K562 (cell line): ENCODE data around the gene LACTBL1. TPM values are rescaled to one million over a fixed set of nuclear protein-coding genes. Genes with fewer than 3 reads are reported as not detected.

Source experiments
- CC2D1A ChIP-seq: fragments of 450-650 bp; IDR thresholded peaks from 2 replicates; pipeline ENCODE4 v1.6.1; 2017; ENCODE audit warnings: mild to moderate bottlenecking
- CHCHD3 ChIP-seq: fragments of 250-450 bp; sonication (Bioruptor Pico); IDR thresholded peaks from 2 replicates; pipeline ENCODE4 v2.1.2; 2022; ENCODE audit warnings: mild to moderate bottlenecking
- ELF4 ChIP-seq: fragments of 450-650 bp; formaldehyde crosslinking; IDR thresholded peaks from 2 replicates; pipeline ENCODE4 v1.4.0; 2022; ENCODE audit warnings: missing genetic modification characterization
- ELK1 ChIP-seq: sonication (generic); formaldehyde crosslinking; IDR thresholded peaks from 2 replicates; pipeline ENCODE4 v1.8.1; 2022; ENCODE audit warnings: missing genetic modification reagents
- FOXP1 ChIP-seq: sonication (generic); formaldehyde crosslinking; IDR thresholded peaks from 2 replicates; pipeline ENCODE4 v1.8.0; 2022; ENCODE audit warnings: mild to moderate bottlenecking, missing genetic modification reagents
- GTF3C2 ChIP-seq: IDR thresholded peaks from 3 replicates; pipeline ENCODE4 v1.6.1; 2011; ENCODE audit warnings: borderline replicate concordance, mild to moderate bottlenecking, moderate library complexity; ENCODE audit not compliant: insufficient read length; ENCODE audit errors: extremely low read depth
- HMG20B ChIP-seq: fragments of 250-450 bp; sonication (Bioruptor Pico); IDR thresholded peaks from 2 replicates; pipeline ENCODE4 v1.5.0; 2021; ENCODE audit warnings: mild to moderate bottlenecking
- KAT2B ChIP-seq: IDR thresholded peaks from one replicate; pipeline ENCODE4 v1.6.1; 2012; ENCODE audit warnings: low read depth, mild to moderate bottlenecking, control low read depth, inconsistent platforms, low read length, moderate library complexity
- MCM5 ChIP-seq: fragments of 450-650 bp; IDR thresholded peaks from 2 replicates; pipeline ENCODE4 v1.6.1; 2016; ENCODE audit warnings: low read depth
- NCOA1 ChIP-seq: fragments of 450-650 bp; IDR thresholded peaks from 2 replicates; pipeline ENCODE4 v1.6.1; 2016; ENCODE audit warnings: low read depth
- NELFE ChIP-seq: IDR thresholded peaks from 2 replicates; pipeline ENCODE4 v1.6.1; 2011; ENCODE audit warnings: mild to moderate bottlenecking; ENCODE audit not compliant: insufficient read depth, insufficient read length
- POLR2A ChIP-seq: fragments of 450-650 bp; conservative IDR thresholded peaks from 2 replicates; pipeline ENCODE4 v1.6.1; 2016
- RAD21 ChIP-seq, 2 experiments: fragments of 250-450 bp in 1 of 2; fragments of 450-650 bp in 1 of 2; sonication (Bioruptor Pico) in 1 of 2; formaldehyde crosslinking in 1 of 2; IDR thresholded peaks in 1 of 2; conservative IDR thresholded peaks in 1 of 2; 2 replicates each; pipeline versions ENCODE4 v1.4.0 to v1.8.0; 2020 to 2022; ENCODE audit warnings: mild to moderate bottlenecking in 2 of 2, moderate library complexity in 1 of 2
- RCOR1 ChIP-seq, 2 experiments: IDR thresholded peaks; 2 replicates each; pipeline ENCODE4 v1.6.1; 2012; ENCODE audit warnings: low read depth in 2 of 2, low read length in 2 of 2, borderline replicate concordance in 1 of 2, improper control_type of control experiment in 1 of 2
- SIN3A ChIP-seq, 2 experiments: fragments of 150-350 bp in 1 of 2; IDR thresholded peaks; 2 replicates each; pipeline ENCODE4 v1.6.1; 2011 to 2016; ENCODE audit warnings: borderline replicate concordance in 2 of 2, low read depth in 2 of 2, low read length in 2 of 2, mild to moderate bottlenecking in 2 of 2, moderate library complexity in 2 of 2; ENCODE audit not compliant: control insufficient read depth in 1 of 2
- SMARCE1 ChIP-seq: fragments of 450-650 bp; IDR thresholded peaks from 2 replicates; pipeline ENCODE4 v1.7.1; 2016; ENCODE audit warnings: mild to moderate bottlenecking
- TAL1 ChIP-seq: fragments of 450-650 bp; IDR thresholded peaks from 2 replicates; pipeline ENCODE4 v1.6.1; 2016; ENCODE audit warnings: mild to moderate bottlenecking
- polyA plus RNA-seq, 8 experiments: library from polyadenylated mRNA; depleted of rRNA in 4 of 8; stranded (reverse) in 5 of 8; unstranded in 3 of 8; fragments of >200 nt; fragmentation: Nextera tagmentation in 2 of 8; fragmentation: Illumina TruSeq in 1 of 8; extraction: Ambion mirVana in 2 of 8; extraction: Trizol in 1 of 8; gene quantifications; 2 replicates each; pipeline versions ENCODE4 v1.2.1 to v1.2.3, GENCODE V29; 2011 to 2014; ENCODE audit warnings: inconsistent platforms in 1 of 8, missing spikeins in 1 of 8
- total RNA-seq, 7 experiments: library from RNA; depleted of rRNA in 6 of 7; stranded (reverse); fragments of >200 nt in 6 of 7; fragmentation: Illumina TruSeq in 2 of 7; extraction: Trizol in 2 of 7; gene quantifications; 2 replicates each; pipeline versions ENCODE4 v1.2.1 to v1.2.3, GENCODE V29; 2011 to 2021; ENCODE audit warnings: low replicate concordance in 1 of 7
- TF ChIP-seq, protein P1 (sequence below): fragments of 450-650 bp; IDR thresholded peaks from 2 replicates; pipeline ENCODE4 v1.6.1; 2016; ENCODE audit warnings: low read depth, mild to moderate bottlenecking, moderate library complexity

The LACTBL1 gene
- total and polyA plus RNA-seq, 9 of the 15 experiments (the other 6 are each of a cell fraction or from before 2014, with no cell fraction given): not detected

DNA sequence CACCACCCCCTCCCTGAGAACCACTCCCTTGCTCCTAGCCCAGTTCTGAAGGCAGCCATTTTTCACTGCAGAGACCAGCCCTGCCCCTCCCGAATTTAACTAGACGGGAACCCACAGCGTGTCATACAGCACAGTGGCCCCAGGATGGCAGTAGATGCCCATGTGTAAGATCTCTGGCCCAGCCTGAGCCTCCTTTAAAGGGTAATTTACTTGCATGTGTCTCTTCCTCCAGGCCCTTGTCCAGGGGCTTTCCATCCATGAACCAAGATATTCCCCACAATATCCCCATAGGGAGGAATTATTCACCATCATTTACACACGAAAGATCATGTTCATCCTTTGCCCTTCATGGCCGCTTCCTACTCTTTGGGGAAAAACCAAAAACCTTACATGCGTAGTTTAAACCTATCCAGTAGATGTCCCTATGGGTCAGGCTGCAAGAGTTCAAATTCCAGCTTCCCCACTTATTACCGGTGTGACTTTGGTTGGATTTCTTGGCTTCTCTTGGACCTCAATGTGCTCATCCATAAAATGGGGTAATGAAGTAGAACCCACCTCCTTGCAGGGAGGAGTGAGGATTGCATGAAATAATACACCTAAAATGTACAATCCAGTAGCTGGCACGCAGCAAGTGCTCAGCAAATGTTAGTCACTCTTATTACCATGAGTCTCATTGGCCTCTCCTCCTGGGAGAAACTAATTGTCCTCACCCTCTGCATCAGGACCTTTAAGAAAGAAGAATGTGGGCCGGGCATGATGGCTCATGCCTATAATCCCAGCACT, 4.0 kb upstream of the LACTBL1 start (continued):
- no peak for TF ChIP-seq GTF3C2
- no peak for TF ChIP-seq TAL1
- no peak for TF ChIP-seq KAT2B
- TF ChIP-seq, protein P1, sequence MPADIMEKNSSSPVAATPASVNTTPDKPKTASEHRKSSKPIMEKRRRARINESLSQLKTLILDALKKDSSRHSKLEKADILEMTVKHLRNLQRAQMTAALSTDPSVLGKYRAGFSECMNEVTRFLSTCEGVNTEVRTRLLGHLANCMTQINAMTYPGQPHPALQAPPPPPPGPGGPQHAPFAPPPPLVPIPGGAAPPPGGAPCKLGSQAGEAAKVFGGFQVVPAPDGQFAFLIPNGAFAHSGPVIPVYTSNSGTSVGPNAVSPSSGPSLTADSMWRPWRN: no peak
- TF ChIP-seq RAD21 (CRISPR knock-in tag; conservative IDR thresholded peaks at IDR 0.05 in 1 of 2, IDR thresholded peaks at IDR 0.05 in 1 of 2): peak; percentile 97
- no peak for TF ChIP-seq POLR2A
- TF ChIP-seq NCOA1: no peak
- TF ChIP-seq HMG20B (CRISPR knock-in tag): no peak
- TF ChIP-seq NELFE: no peak
- TF ChIP-seq MCM5: no peak
- TF ChIP-seq SIN3A (IDR thresholded peaks at IDR 0.05; ENCODE audit: borderline replicate concordance in 2 of 2, control insufficient read depth in 1 of 2, low read depth in 2 of 2, low read length in 2 of 2): no peak
- TF ChIP-seq SMARCE1: no peak
- TF ChIP-seq RCOR1 (IDR thresholded peaks at IDR 0.05; ENCODE audit: borderline replicate concordance in 1 of 2, low read depth in 2 of 2, low read length in 2 of 2): peak in 1 of 2 experiments; percentile 79; a peak in 2 of 4 replicates
- TF ChIP-seq FOXP1 (CRISPR knock-in tag): 0 out of 2 replicates have a peak, but pooled peaks have one; percentile 16
- TF ChIP-seq CC2D1A: peak; percentile 92
- no peak for TF ChIP-seq ELF4 (CRISPR knock-in tag)
- no peak for TF ChIP-seq CHCHD3 (CRISPR knock-in tag)
- no peak for TF ChIP-seq ELK1
